Measurements from ENCODE around the gene CD59.

GRCh38 chr11:33655842-33656600 lies 80.2 kb downstream of the CD59 start:
- TF ChIP-seq CTCF (conservative IDR thresholded peaks at IDR 0.05; ENCODE audit: low read length) (no peak), EZH2phosphoT487 (IDR thresholded peaks at IDR 0.05; ENCODE audit: borderline replicate concordance) (no peak)

Data from Loucy (cell line).